IPS-NIHi7 (cell line): ENCODE results near the gene LDB2.

Experiments
- DNase-seq: peaks from one replicate; pipeline ENCODE4 v3.0.0; 2012; ENCODE audit warnings: mixed read lengths; ENCODE audit errors: extremely low spot score

Gene LDB2

DNA sequence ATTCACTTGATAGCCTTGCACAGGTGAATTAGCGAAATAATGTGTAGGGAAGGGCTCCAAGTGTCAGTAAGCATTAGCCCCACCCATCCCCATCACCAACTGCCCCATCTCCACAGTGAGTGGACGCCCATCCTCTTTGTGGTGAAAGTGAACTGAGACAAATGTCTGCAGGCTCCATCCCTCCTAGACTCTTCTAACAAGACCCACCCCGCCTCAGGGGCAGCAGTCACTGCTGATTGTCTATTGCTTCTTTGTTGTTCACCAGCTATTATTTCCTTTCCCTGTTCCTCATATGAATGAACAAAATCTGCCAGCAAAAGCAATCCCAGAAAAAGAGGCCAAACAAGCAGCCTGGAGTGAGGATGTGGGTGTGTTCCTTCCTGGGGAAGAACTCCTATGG lies 96.4 kb downstream of the LDB2 start:
- no peak for DNase-seq

DNA sequence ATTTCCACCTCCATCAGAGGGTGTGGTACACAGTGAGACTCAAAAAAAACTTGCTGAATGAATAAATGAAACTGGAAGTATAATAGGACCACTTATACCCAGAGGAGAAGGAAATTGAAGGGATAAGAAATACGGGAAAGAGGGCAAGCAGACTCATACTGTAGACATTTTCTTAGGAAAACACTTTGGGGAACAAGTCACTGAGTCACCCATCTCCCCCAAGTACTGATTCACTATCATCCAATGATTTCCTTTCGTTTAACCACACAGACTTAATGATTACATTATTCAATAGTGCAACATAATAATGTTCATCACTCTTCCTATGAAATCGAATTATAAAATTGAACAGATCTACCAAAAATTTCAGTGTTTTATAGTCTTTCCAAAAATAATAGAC lies 97.1 kb downstream of the LDB2 start:
- no peak for DNase-seq

DNA sequence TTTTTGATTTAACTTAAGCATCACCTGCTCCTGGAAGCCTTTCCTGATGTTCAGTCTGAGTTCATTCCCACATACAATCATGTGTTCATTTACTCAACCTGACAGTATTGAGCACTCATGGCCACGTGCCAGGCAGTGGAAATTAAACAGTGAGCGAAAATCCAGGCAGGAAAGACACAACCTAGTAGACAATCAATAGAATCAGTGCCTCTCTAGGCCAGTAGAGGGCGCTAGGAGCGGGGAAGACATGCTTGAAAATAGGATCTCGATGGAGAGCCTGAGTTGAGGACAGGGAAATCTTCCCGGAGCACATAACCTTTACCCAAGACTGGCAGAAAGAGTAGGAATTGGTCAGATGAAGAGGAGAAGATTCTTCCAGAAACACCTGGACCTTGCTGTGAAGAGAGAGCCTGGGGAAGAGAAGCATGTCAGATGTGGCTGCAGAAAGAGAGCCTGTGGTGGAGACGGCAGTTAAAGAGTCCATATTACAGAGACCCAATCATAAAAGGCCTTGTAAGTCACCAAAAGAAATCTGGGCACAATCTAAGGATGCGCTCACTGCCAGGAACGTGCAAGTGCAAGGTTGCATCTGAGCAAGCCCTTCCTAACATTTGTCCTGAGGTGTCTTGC lies 103.5 kb downstream of the LDB2 start:
- peak; percentile 77 for DNase-seq

- DNase-seq: no peak
These were observed 107.0 kb downstream of the LDB2 start for GRCh38 chr4:16791460-16791859.

DNA sequence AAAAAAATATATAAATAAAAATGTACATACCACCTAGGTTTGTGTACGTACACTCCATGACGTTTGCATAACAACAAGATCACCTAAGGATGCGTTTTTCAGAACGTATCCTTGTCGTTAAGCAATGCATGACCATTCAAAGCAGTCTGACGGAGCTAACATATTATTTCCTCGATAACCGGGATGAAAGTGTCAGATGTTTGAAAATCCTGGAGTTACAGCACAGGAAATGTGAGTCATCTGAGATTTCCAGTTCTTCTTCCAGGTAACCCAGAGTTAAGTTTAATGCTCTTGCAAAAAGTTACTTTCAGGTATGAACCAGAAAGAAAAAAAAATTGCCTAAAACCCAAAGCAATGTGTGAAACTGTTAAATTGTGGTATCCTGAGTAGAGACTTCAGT lies 107.9 kb downstream of the LDB2 start:
- no peak for DNase-seq

DNA sequence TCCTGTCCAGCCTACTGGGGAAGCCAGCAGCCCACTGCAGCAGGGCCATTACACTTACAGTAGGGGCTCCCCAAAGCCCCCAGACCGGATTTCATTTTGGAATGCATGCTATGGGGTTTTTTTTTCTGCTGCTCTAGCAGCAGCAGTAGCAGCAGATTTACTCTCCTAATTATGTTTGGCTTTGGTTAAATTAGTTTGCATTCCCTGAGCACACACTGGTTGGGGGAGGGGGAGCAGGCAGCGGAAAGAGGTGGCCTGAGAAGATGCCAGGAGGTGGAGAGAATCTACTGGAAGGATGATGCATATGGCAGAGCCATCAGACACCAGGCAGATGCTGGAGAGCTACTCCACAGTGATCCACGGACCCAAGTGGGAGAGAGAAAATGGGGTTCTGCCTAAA lies 109.6 kb downstream of the LDB2 start:
- no peak for DNase-seq

DNA sequence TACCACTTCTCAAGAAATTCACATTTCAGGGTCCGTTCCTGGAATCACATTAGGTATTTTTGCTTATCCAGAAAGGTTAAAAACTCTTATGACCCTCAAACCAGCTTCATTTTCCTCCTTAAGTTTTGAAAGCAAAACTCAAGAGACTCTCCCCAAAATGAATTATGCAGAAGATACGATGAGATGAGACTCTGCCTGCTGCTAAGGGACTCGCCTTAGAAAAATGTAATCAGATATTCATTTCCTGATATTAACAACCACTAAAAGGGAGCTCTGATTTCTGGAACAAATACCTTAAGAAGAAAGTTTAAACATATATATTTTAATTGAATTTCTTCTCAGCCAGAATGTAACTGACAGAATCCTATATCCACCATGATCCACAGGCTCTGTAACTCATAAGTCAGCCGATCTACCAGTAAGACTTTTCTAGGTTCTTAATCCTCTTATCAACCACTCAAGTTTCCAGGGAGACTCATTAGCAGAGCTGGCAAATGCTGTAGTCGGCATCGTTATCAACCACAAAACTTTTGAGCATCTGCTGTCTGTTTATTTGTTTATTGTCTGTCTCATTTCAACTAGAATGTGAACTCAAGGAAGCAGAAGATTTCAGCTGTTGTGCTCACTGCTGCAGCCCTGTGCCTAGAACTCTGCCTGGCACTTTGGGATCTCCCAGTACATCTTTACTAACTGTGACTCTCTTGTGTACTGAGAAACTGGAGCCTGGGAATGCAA lies 112.5 kb downstream of the LDB2 start:
- DNase-seq: no peak

- peak; percentile 62 for DNase-seq
These were observed 115.3 kb downstream of the LDB2 start for GRCh38 chr4:16783119-16783518.

GRCh38 chr4:16779028-16779675 lies 119.3 kb downstream of the LDB2 start:
- DNase-seq: no peak

- DNase-seq: no peak
These were observed 120.7 kb downstream of the LDB2 start for GRCh38 chr4:16777726-16778125.

DNA sequence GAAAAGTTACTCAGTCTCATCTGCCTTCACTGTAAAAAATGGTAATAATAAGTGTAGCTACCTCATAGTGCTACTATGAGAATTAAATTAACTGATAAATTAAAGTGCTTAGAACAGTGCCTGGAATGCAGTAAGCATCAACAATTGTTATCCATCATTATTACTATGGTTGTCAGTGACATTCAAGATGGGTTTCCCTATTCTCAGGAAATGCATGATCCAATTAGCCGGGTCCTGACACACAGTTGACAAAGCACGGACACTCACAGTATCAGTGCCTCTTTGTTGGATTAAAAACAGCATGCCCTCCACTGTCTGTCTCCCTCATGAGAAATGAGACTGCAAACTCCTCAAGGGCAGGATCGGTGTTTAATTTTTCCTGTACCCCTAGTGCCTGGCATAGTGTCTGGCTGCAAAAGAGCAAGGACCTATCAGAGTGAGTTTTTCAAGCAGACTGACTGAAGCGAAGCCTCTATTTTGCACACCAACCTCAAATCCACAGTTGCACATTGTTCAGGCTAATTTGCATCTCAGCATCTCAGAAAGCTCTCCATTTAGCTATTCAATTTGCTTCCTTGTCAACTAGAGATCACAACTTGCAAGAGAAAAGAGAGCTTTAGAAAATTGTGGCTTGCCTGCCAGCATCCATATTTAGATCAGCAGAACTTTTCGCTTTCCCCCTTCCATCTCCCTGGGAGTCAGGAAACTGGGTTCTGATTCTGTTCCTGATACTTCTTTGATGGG lies 122.9 kb downstream of the LDB2 start:
- no peak for DNase-seq

GRCh38 chr4:16772366-16772850 lies 126.0 kb downstream of the LDB2 start:
- DNase-seq: no peak

DNA sequence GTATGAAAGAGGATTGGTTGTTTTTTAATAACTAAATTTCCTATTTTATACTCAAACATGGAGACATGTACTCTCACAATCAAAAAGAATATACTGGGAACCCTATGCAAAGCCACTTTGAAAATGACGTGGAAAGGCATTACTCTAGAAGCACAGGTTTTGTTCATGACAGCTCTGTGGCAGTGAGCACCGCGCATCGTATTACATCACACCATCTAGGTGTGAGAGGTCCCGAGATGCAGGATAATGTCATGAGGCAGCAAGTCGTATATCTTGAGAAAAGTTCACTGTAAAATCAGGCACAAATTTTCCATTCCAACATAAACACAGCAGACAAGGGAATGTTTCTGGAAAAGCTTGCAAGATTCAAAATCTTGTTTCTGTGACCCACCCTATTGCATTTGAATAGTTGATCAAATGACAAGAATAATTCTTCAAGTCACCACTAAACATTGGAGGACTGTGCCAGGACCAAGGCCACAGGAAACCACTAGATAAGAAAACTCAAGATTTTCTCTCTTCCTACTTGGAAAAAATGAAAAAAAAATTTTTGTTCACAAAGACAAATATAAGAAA lies 127.6 kb downstream of the LDB2 start:
- DNase-seq: no peak

DNA sequence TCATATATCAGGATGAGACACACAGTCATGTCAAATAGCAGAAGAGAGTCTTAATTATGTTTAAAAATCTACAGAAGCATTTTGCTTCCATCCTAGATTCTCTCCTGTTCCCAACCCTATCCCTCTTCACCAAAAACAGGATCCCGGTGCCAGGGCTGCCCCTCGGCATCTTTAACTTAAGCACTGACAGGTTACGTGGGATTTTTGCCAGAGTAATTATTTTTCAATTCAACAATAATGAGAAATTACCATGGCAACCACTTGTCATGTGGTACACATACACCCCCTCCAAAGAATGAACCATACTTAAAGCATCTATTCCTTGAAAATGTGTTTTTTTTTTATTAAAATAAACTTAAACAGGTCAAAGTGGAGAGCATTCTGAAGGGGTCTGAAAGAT lies 130.6 kb downstream of the LDB2 start:
- no peak for DNase-seq

GRCh38 chr4:16767251-16767650 lies 131.2 kb downstream of the LDB2 start:
- DNase-seq: no peak

GRCh38 chr4:16765546-16765945 lies 132.9 kb downstream of the LDB2 start:
- no peak for DNase-seq

DNA sequence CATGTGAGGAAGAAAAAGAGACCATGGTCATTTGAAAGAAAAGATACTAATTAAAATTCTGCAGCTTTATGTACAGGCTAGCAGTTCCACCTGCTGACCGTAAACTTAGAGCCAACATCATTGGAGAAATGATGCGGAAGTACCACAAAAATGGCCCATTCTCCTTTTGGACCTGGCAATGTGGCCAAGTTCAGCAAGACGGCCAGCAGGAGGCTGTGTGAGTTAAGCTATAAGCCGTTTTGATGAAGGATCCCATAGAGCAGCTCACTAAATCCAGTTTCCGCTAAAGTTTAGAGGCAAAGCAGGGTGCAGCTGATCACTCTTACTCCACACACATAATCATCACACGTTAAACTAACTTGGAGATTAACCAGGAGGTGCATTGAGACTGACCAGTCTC lies 133.8 kb downstream of the LDB2 start:
- peak; percentile 65 for DNase-seq

DNA sequence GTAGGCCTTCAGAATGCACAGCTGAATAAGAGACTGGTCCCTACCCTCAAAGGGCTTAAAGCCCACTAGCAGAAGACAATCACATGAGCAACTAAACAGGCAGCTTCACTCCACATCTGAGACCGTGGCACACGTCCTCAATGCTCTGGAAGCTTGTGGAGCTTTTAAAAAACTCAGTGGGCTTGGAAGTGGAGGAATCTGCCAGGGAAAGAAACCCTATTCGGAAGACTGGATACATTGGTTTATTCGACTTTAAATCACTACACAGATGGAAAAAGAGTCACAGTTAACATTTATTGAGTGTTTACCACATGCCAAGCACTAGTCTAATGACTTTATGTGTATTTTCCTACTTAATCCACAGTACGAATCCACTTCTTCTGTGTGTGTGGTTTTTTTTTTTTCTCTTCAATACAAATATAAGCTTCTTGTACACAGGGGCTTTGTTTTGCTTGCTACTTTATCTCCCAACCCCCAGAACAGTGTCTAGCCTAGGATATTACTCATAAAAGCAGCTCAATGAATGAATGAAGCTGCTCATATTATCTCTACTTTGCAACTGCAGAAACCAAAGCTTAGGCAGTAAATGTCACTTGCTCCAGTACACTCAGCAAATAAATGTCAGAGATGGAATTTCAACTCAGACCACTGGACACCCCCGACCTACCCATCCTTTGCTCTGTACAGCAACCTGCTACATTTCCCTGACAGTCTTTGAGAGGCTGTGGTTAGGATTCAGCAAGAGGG lies 137.7 kb downstream of the LDB2 start:
- DNase-seq: no peak

DNA sequence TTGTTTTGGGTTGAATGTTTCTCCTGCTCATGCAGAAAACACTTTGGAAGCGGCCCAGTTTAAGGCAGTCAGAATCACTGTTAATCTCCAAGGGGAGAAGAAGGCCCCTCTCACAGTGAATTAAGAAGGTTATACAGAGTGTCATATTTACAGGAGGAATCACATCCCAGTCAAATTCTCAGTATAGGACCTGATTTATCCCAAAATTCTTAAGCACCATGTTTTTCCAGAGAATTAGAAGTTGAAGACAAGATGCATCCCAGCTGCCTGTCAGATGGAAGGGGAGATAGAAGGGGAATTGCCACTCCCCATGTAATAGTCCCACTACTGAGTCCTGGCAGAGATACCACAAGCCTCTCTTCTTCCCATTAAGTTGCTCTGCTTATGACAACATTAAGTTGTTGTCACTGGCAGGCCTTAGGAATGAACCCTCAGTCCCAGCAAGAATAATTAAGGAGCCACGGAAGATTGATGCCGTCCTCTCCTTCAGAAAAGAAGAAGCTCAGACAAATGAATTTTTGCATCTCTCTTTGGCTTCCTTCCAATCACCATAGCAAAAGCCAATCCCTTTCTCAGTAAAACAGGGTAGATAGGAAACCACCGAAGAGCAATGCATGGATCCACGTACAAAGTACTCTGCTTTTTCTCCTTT lies 138.4 kb downstream of the LDB2 start:
- no peak for DNase-seq

DNA sequence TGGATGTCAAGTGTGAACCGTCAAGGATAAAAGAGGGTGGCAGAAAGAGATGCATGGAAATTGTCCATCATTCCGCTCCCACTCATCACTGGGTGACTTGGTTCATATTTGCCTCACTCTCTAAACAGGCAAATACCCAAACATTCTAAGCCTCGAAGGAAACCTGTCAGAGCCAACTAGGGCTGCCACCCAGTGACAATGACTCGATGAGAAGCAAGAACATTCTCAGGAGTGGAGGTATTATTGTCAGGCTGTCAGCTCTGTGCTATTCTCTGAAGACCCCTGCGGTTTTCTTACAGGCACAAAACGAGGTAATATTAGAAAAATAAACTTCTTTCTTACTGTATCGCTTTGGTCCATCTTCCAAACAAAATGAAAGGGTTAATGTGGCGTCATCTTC lies 139.6 kb downstream of the LDB2 start:
- no peak for DNase-seq

GRCh38 chr4:16758255-16758654 lies 140.2 kb downstream of the LDB2 start:
- no peak for DNase-seq
